GM20431 (cell line): ENCODE data around the gene IZUMO1R.
"Not testable (repeated sequence)": the region's sequence is repeated elsewhere in the genome, so short reads cannot be mapped to it uniquely, and the experiment has no call there.

ENCODE experiments used
- in situ Hi-C: fragments of 300-500 bp; cut with MseI, MboI; formaldehyde crosslinking; loops from one replicate; pipeline ENCODE4 v1.15.0; 2020; ENCODE audit warnings: low sequenced_read_pairs; ENCODE audit not compliant: unreplicated experiment

Gene IZUMO1R

GRCh38 chr11:94303966-94304958 lies at the start of gene IZUMO1R:
IZUMO1R (plus strand) TSS chr11:94304580; CDS start chr11:94305637, 1,057 bp downstream.
- in situ Hi-C loops: no loop called here

GRCh38 chr11:94271885-94272372 lies 32.5 kb upstream of the IZUMO1R start:
- in situ Hi-C loops: no loop called here

GRCh38 chr11:94272738-94273313 lies 31.6 kb upstream of the IZUMO1R start:
- in situ Hi-C loops: no loop called here

GRCh38 chr11:94275961-94276360 lies 28.4 kb upstream of the IZUMO1R start:
- in situ Hi-C loops: no loop called here

GRCh38 chr11:94276943-94277342 lies 27.4 kb upstream of the IZUMO1R start:
- in situ Hi-C loops: no loop called here

- in situ Hi-C loops: not testable (repeated sequence)
Observed at GRCh38 chr11:94278207-94278606, 26.2 kb upstream of the IZUMO1R start.

DNA sequence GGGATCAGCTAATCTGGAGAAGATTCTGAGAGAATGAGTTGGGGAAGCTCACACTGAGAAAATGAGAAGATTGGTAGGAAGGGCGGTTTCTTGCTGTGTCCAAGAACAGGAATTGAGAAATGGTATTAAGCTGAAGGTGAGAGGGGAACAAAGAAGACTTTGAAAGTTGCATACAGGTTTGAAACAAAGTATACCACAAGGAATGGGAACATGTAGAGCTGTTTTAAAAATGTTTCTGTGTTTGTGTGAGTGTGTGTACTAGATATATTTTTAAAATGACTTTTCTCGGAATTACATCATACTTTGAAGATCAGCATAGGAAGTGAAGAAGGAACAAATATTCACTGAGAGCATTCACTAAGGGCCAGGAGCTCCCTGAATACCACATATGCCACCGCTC lies 24.4 kb upstream of the IZUMO1R start:
- in situ Hi-C loops: no loop called here

GRCh38 chr11:94281324-94281723 lies 23.1 kb upstream of the IZUMO1R start:
- in situ Hi-C loops: no loop called here

DNA sequence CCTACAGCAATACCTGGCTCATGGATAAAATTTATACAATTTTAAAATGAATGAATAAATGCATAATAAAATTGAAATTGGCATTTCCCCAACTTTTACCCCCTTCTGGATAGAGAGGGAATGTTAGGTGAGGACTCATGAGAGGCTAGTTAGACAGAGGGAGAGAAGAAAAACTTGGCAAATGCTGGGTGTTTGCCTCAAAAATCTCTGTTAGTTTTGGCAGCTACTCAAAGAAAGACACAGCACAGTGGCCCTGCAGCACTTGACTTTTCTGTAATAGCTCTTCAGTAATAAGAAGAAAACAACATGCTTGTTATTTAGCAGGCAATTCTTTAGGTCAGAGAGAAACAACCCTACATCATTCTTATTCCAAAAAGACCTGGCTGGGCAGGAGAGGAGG lies 20.7 kb upstream of the IZUMO1R start:
- in situ Hi-C loops: no loop called here

DNA sequence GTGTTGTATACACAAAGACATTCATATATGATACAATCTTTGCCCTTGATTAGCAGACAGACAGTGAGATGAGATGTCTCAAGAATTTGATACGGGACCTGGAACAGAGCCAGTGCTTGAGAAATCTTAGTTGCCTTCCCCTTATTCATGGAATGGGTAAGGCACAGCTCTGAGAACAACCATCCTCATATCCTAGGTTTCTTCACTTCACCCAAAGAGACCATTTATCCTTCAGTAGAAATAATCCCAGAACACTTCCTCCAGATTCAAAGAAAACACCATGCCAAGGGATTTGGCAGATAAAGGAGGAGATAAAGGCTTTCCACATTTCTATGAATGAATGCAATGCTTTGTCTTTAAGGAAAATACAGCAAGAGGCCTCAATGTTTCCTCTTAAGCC lies 8.8 kb upstream of the IZUMO1R start:
- in situ Hi-C loops: no loop called here

DNA sequence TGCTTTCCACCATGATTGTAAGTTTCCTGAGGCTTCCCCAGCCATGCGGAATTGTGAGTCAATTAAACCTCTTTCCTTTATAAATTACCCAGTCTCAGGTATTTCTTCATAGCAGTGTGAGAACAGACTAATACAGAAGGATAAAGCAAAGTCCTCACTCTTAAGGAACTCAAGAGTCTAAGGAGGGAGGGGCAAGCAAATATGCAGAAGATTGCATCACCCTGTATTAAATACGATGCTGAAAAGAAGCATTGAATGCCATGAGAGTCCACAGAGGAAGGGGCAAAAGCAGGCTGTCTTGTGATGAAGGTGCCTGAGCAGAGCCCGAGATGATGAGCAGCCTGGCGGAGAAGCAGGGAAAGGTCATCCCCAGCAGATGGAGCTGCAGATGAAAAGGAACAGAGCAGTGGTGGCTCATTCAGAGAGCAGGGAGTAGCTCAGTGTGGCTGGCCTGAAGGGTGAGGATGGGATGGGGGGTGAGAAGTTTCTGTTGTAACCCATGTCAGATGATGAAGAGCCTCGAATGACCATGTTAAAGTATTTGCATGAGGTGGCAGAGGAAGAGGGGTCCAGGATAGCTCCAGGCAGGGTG lies 6.3 kb upstream of the IZUMO1R start:
- in situ Hi-C loops: no loop called here

GRCh38 chr11:94302776-94303175 lies 1.6 kb upstream of the IZUMO1R start:
- in situ Hi-C loops: no loop called here

GRCh38 chr11:94305146-94305545 lies 766 bp downstream of the IZUMO1R start:
- in situ Hi-C loops: no loop called here

GRCh38 chr11:94307101-94307791 lies 2.9 kb downstream of the IZUMO1R start:
- in situ Hi-C loops: no loop called here

DNA sequence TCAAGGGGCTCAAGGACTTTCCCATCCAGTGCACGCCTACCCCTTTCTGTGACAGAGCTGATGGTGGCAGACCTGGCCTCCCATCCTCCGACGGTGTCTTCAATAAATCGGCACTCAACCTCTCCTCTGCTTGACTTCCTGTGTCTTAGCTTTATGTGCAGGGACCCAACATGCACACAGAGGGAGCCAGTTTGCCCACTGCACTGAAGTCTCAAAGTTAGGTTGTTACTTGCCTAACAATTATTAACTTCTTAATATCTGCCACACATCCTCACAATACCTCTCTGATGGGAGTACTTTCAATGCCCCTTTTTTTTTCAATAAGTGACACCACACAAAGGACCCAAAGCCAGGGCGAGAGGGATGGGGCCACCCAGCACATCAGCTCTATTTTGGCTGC lies 3.6 kb downstream of the IZUMO1R start:
- in situ Hi-C loops: no loop called here

DNA sequence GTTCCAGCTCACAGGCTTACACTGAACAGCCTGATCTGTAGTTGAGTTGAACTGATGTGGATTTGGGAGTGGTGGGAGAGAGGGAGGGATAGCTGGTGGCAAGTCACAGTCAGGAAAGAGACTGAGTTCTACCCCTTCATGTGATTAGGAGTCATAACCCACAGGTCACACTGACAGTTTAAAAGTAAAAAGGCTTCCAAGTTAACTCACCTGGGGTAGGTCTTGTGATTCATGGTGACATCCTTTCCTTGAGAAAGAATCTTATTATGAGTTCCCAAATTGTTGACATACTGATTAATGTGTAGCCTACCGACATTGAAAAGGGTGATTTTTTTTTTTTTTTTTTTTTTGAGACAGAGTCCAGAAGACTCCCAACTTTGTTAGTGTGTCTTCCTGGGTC lies 5.4 kb downstream of the IZUMO1R start:
- in situ Hi-C loops: no loop called here

GRCh38 chr11:94310191-94310875 lies 6.0 kb downstream of the IZUMO1R start:
- in situ Hi-C loops: no loop called here

DNA sequence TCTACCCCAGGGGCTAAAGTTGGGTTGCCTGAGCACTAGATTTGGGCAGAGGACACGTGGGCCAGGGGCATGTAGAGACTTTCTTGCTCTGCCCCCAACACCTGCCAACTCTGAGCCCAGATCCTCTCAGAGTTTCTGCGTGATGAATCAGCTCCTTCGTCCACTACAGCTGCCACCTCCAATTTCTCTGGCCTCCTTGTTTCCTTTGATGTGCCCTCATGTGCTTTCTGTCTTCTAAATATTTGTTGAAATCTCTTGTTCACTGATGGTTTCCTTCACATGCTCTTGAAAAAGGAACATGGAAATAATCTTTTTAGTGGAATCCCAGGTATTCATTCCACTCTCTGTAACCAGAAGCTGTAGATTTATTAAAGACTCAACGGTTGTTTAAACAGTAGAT lies 8.0 kb downstream of the IZUMO1R start:
- in situ Hi-C loops: no loop called here

DNA sequence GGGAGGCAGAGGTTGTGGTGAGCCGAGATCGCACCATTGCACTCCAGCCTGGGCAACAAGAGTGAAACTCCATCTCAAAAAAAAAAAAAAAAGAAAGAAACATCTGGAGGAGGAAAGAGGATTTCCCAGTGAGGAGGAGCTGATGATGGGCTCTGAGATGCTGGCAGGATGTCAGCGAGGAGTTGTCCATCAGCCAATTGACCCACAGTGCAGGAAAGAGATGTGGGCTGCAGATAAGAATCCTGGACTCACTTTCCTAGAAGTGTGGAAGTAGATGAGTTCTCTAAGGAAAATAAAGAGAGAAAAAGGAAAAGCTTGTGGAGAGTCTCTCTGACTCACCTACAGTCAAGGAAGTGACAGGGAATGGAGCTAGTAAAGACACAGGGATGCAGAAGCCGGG lies 9.7 kb downstream of the IZUMO1R start:
- in situ Hi-C loops: no loop called here

DNA sequence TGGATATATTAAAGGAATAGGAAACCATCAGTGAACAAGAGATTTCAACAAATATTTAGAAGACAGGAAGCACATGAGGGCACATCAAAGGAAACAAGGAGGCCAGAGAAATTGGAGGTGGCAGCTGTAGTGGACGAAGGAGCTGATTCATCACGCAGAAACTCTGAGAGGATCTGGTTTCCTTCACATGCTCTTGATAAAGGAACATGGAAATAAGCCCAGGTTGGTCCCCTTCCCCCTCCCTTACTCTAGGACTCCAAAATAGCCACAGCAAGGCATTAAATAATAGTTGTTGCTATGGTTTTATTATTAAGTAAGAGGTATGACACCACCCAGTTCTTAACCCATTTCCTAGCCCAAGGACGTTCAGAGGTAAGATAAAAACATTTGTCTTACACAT lies 11.3 kb downstream of the IZUMO1R start:
- in situ Hi-C loops: no loop called here
